ENCODE data around the gene KLF12. TPM values are rescaled to one million over a fixed set of nuclear protein-coding genes. Genes with fewer than 3 reads are reported as not detected.

Gene KLF12
- total RNA-seq, 4 donors from 2014 or later, result 12.3 to 21.9 (median 17.0) TPM

GRCh38 chr13:74105871-74106270 lies 28.3 kb downstream of the KLF12 start:
- ATAC-seq, result no peak
- no peaks in the 10 kb centered on the region for H3K27me3 ChIP-seq
- TF ChIP-seq CTCF (IDR thresholded peaks at IDR 0.05) (no peak), POLR2AphosphoS5 (IDR thresholded peaks at IDR 0.05) (no peak), EP300 (IDR thresholded peaks at IDR 0.05) (no peak), POLR2A (IDR thresholded peaks at IDR 0.05) (no peak)

GRCh38 chr13:74104661-74105275 lies 29.4 kb downstream of the KLF12 start:
- H3K36me3 ChIP-seq, result no peaks in the 10 kb centered on the region
- no peak overlapping the region for H3K27ac ChIP-seq
- no peaks in the 10 kb centered on the region for H3K9me3 ChIP-seq
- H3K27me3 ChIP-seq, result no peaks in the 10 kb centered on the region
- TF ChIP-seq POLR2A (IDR thresholded peaks at IDR 0.05) (no peak), POLR2AphosphoS5 (IDR thresholded peaks at IDR 0.05) (no peak), CTCF (IDR thresholded peaks at IDR 0.05) (no peak), EP300 (IDR thresholded peaks at IDR 0.05) (no peak)
- no peak overlapping the region for H3K4me3 ChIP-seq
- no peak for ATAC-seq
- no peaks in the 10 kb centered on the region for H3K4me1 ChIP-seq
- 85% methylated on average over 3 of the region's 3 CpGs for WGBS, 2 donors (ENCODE audit: low coverage in 1 of 2)

More at GRCh38 chr13:74105871-74106270, 28.3 kb downstream of the KLF12 start:
- H3K4me3 ChIP-seq, result no peak overlapping the region
- H3K36me3 ChIP-seq, result no peaks in the 10 kb centered on the region
- no peaks in the 10 kb centered on the region for H3K9me3 ChIP-seq
- no peak overlapping the region for H3K27ac ChIP-seq
- H3K4me1 ChIP-seq, result peaks cover 0 to 2% (median 0%) of the 10 kb centered on the region in 3 donors

GRCh38 chr13:74103970-74104555 lies 30.1 kb downstream of the KLF12 start:
- Histone ChIP-seq H3K4me3 (no peak overlapping the region), H3K27ac (no peak overlapping the region), H3K9me3 (no peaks in the 10 kb centered on the region), H3K36me3 (no peaks in the 10 kb centered on the region), H3K4me1 (no peaks in the 10 kb centered on the region), H3K27me3 (no peaks in the 10 kb centered on the region)
- no peak for ATAC-seq
- no peak for TF ChIP-seq CTCF (IDR thresholded peaks at IDR 0.05)
- TF ChIP-seq POLR2AphosphoS5 (IDR thresholded peaks at IDR 0.05), result no peak
- no peak for TF ChIP-seq POLR2A (IDR thresholded peaks at IDR 0.05)
- TF ChIP-seq EP300 (IDR thresholded peaks at IDR 0.05), result no peak
- WGBS, 2 donors (ENCODE audit: low coverage in 1 of 2), result 57 to 77% methylated on average over 3 of the region's 3 CpGs

- H3K27me3 ChIP-seq, result no peaks in the 10 kb centered on the region
- TF ChIP-seq CTCF (IDR thresholded peaks at IDR 0.05) (no peak), POLR2A (IDR thresholded peaks at IDR 0.05) (no peak), POLR2AphosphoS5 (IDR thresholded peaks at IDR 0.05) (no peak)
- H3K27ac ChIP-seq, result no peak overlapping the region
- no peaks in the 10 kb centered on the region for H3K4me1 ChIP-seq
- H3K9me3 ChIP-seq, result no peaks in the 10 kb centered on the region
- WGBS, 2 donors (ENCODE audit: low coverage in 1 of 2), result 86 to 94% methylated on average over 4 to 6 of the region's 6 CpGs
- H3K4me3 ChIP-seq, result no peak overlapping the region
- ATAC-seq, result no peak
- no peaks in the 10 kb centered on the region for H3K36me3 ChIP-seq
Measured at GRCh38 chr13:74103196-74103595, 31.0 kb downstream of the KLF12 start.

- Histone ChIP-seq H3K4me1 (no peaks in the 10 kb centered on the region), H3K27me3 (no peaks in the 10 kb centered on the region), H3K9me3 (no peaks in the 10 kb centered on the region), H3K27ac (no peak overlapping the region), H3K36me3 (no peaks in the 10 kb centered on the region), H3K4me3 (no peak overlapping the region)
- no peak for TF ChIP-seq CTCF (IDR thresholded peaks at IDR 0.05)
- no peak for TF ChIP-seq EP300 (IDR thresholded peaks at IDR 0.05)
- TF ChIP-seq POLR2A (IDR thresholded peaks at IDR 0.05), result no peak
- TF ChIP-seq POLR2AphosphoS5 (IDR thresholded peaks at IDR 0.05), result no peak
- 81 to 100% methylated on average over 1 of the region's 1 CpG for WGBS, 2 donors (ENCODE audit: low coverage in 1 of 2)
- ATAC-seq, result no peak
Measured at GRCh38 chr13:74102691-74103090, 31.5 kb downstream of the KLF12 start.
